NB4 (cell line): ENCODE results near the gene PRKAB1.

Experiments used
- DNase-seq: peaks from one replicate; pipeline ENCODE4 v3.0.0; 2010; ENCODE audit warnings: low read depth
- H3K4me3 ChIP-seq: one replicate; pipeline ENCODE4 v1.5.1; 2011; ENCODE audit warnings: mild to moderate bottlenecking, low read depth, low read length, moderate library complexity
- CTCF ChIP-seq: IDR thresholded peaks from one replicate; pipeline ENCODE4 v1.5.1; 2012; ENCODE audit warnings: low read depth, low read length
- MAX ChIP-seq: IDR thresholded peaks from 2 replicates; pipeline ENCODE4 v1.6.1; 2011; ENCODE audit warnings: low read depth, low read length
- MYC ChIP-seq: IDR thresholded peaks from 2 replicates; pipeline ENCODE4 v1.6.1; 2011; ENCODE audit warnings: low read depth, low read length
- POLR2A ChIP-seq: IDR thresholded peaks from 2 replicates; pipeline ENCODE4 v1.6.1; 2011; ENCODE audit warnings: mild to moderate bottlenecking; ENCODE audit not compliant: insufficient read length; ENCODE audit errors: extremely low read depth

The PRKAB1 gene

GRCh38 chr12:119694111-119694510 is 26.2 kb downstream of the PRKAB1 start:
- DNase-seq, result no peak
- no peak overlapping the region for H3K4me3 ChIP-seq
- no peak for TF ChIP-seq CTCF
- TF ChIP-seq MYC, result no peak
- TF ChIP-seq POLR2A, result no peak
- no peak for TF ChIP-seq MAX

- DNase-seq, result no peak
- H3K4me3 ChIP-seq, result no peak overlapping the region
- TF ChIP-seq MAX, result no peak
- peak; percentile 60 for TF ChIP-seq CTCF
Observed at GRCh38 chr12:119695034-119695433, 27.1 kb downstream of the PRKAB1 start.

- DNase-seq, result no peak
- no peak overlapping the region for H3K4me3 ChIP-seq
- TF ChIP-seq POLR2A (no peak), MAX (no peak), MYC (no peak), CTCF (no peak)
Observed at GRCh38 chr12:119696943-119697342, 29.0 kb downstream of the PRKAB1 start.

- TF ChIP-seq MAX (no peak), POLR2A (no peak), MYC (no peak), CTCF (no peak)
Observed at GRCh38 chr12:119699199-119699760, 31.3 kb downstream of the PRKAB1 start.

GRCh38 chr12:119700078-119700477 is 32.1 kb downstream of the PRKAB1 start:
- no peak for DNase-seq
- no peak overlapping the region for H3K4me3 ChIP-seq
- TF ChIP-seq CTCF (no peak), MAX (no peak), POLR2A (no peak), MYC (no peak)

More at GRCh38 chr12:119699199-119699760, 31.3 kb downstream of the PRKAB1 start:
- no peak for DNase-seq
- no peak overlapping the region for H3K4me3 ChIP-seq
